ENCODE data around the gene CTBP2. TPM values are rescaled to one million over a fixed set of nuclear protein-coding genes. Genes with fewer than 3 reads are reported as not detected.

The CTBP2 gene
- total and polyA plus RNA-seq, 11 donors = 10.1 to 45.5 (median 29.1) TPM

- no peak for DNase-seq
- Histone ChIP-seq H3K9me3 (no peaks in the 10 kb centered on the region), H3K4me1 (no peaks in the 10 kb centered on the region), H3K27ac (no peak overlapping the region), H3K36me3 (no peaks in the 10 kb centered on the region), H3K27me3 (no peaks in the 10 kb centered on the region), H3K4me3 (no peak overlapping the region)
- WGBS, 4 donors = 91 to 96% (median 94%) methylated on average over 5 of the region's 5 CpGs
- TF ChIP-seq POLR2A (IDR thresholded peaks at IDR 0.05) = no peak
- TF ChIP-seq, protein P1, sequence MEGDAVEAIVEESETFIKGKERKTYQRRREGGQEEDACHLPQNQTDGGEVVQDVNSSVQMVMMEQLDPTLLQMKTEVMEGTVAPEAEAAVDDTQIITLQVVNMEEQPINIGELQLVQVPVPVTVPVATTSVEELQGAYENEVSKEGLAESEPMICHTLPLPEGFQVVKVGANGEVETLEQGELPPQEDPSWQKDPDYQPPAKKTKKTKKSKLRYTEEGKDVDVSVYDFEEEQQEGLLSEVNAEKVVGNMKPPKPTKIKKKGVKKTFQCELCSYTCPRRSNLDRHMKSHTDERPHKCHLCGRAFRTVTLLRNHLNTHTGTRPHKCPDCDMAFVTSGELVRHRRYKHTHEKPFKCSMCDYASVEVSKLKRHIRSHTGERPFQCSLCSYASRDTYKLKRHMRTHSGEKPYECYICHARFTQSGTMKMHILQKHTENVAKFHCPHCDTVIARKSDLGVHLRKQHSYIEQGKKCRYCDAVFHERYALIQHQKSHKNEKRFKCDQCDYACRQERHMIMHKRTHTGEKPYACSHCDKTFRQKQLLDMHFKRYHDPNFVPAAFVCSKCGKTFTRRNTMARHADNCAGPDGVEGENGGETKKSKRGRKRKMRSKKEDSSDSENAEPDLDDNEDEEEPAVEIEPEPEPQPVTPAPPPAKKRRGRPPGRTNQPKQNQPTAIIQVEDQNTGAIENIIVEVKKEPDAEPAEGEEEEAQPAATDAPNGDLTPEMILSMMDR (IDR thresholded peaks at IDR 0.05) = no peak
- no peak for ATAC-seq
- intact Hi-C loops (cut with DNase I) = no loop called here
Measured at GRCh38 chr10:125206623-125207022, 46.3 kb upstream of the CTBP2 start.

GRCh38 chr10:125205431-125205830, 45.1 kb upstream of the CTBP2 start:
- Histone ChIP-seq H3K4me1 (no peaks in the 10 kb centered on the region), H3K27me3 (peaks cover 0 to under 1% (median 0%) of the 10 kb centered on the region in 9 donors), H3K9me3 (no peaks in the 10 kb centered on the region), H3K4me3 (no peak overlapping the region), H3K36me3 (no peaks in the 10 kb centered on the region), H3K27ac (no peak overlapping the region)
- no peak for ATAC-seq
- DNase-seq = no peak
- 76 to 89% (median 80%) methylated on average over 2 of the region's 2 CpGs for WGBS, 4 donors
- intact Hi-C loops (cut with DNase I) = no loop called here
- TF ChIP-seq POLR2A (IDR thresholded peaks at IDR 0.05) = no peak
- TF ChIP-seq, protein P1 (IDR thresholded peaks at IDR 0.05) = no peak

GRCh38 chr10:125204400-125204799, 44.0 kb upstream of the CTBP2 start:
- H3K9me3 ChIP-seq = no peaks in the 10 kb centered on the region
- H3K36me3 ChIP-seq = no peaks in the 10 kb centered on the region
- WGBS, 4 donors = 83 to 90% (median 84%) methylated on average over 5 of the region's 5 CpGs
- no peaks in the 10 kb centered on the region for H3K4me1 ChIP-seq
- intact Hi-C loops (cut with DNase I) = no loop called here
- no peak overlapping the region for H3K27ac ChIP-seq
- TF ChIP-seq POLR2A (IDR thresholded peaks at IDR 0.05) = no peak
- no peak overlapping the region for H3K4me3 ChIP-seq
- H3K27me3 ChIP-seq = peaks cover 0 to 4% (median 0%) of the 10 kb centered on the region in 9 donors
- no peak for ATAC-seq
- no peak for DNase-seq

DNA sequence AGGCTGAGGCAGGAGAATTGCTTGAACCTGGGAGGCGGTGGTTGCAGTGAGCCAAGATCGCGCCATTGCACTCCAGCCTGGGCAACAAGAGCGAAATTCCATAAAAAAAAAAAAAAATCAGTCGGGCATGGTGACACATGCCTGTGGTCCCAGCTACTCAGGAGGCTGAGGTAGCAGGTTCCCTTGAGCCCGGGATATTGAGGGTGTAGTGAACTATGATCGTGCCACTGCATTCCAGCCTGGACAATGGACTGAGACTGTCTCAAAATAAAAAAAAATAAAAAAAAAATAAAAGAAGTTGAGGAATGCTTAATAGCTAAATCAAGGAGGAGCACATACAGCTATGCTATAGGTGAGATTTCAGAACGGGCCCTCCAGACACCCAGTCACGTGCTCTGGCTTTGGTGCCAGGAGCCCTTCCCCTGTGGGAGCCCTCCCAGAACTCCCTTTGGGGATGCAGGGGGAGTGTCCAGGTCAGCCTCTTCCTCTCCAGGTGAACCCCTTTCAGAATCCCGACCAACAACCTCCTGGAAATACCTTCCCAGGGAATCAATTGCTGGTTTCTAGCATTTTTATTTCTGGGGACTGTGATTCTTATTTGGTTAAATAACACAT, 42.9 kb upstream of the CTBP2 start:
- DNase-seq = no peak
- H3K9me3 ChIP-seq = no peaks in the 10 kb centered on the region
- H3K4me1 ChIP-seq = no peaks in the 10 kb centered on the region
- ATAC-seq = no peak
- intact Hi-C loops (cut with DNase I) = no loop called here
- H3K27ac ChIP-seq = no peak overlapping the region
- no peak overlapping the region for H3K4me3 ChIP-seq
- TF ChIP-seq POLR2A (IDR thresholded peaks at IDR 0.05) = no peak
- TF ChIP-seq, protein P1 (IDR thresholded peaks at IDR 0.05) = no peak
- H3K36me3 ChIP-seq = no peaks in the 10 kb centered on the region
- H3K27me3 ChIP-seq = peaks cover 0 to 4% (median 0%) of the 10 kb centered on the region in 9 donors
- 83 to 87% (median 86%) methylated on average over 10 of the region's 10 CpGs for WGBS, 4 donors
